Glutamatergic neuron (in vitro differentiated cells): Measurements from ENCODE around the gene NFIC. TPM values are rescaled to one million over a fixed set of nuclear protein-coding genes. Genes with fewer than 3 reads are reported as not detected.
A peak's percentile ranks its signal among the peaks of the same experiment; 100 is the strongest.

Experiments used
- DNase-seq: peaks from one replicate; pipeline ENCODE4 v3.0.0; 2022
- H3K27ac Mint-ChIP-seq: one replicate; pipeline ENCODE4 v1.8.0; 2020; ENCODE audit warnings: mild to moderate bottlenecking, mixed read lengths, inconsistent platforms; ENCODE audit not compliant: unreplicated experiment
- H3K27me3 Mint-ChIP-seq: one replicate; pipeline ENCODE4 v1.8.0; 2020; ENCODE audit warnings: mild to moderate bottlenecking, moderate library complexity, mixed read lengths, inconsistent platforms; ENCODE audit not compliant: unreplicated experiment
- H3K36me3 Mint-ChIP-seq: one replicate; pipeline ENCODE4 v1.8.0; 2020; ENCODE audit warnings: mild to moderate bottlenecking, mixed read lengths, inconsistent platforms; ENCODE audit not compliant: unreplicated experiment
- H3K4me1 Mint-ChIP-seq: one replicate; pipeline ENCODE4 v1.8.0; 2020; ENCODE audit warnings: mild to moderate bottlenecking, low read depth, mixed read lengths, inconsistent platforms; ENCODE audit not compliant: unreplicated experiment
- H3K4me3 Mint-ChIP-seq: one replicate; pipeline ENCODE4 v1.8.0; 2020; ENCODE audit warnings: mild to moderate bottlenecking, mixed read lengths, inconsistent platforms; ENCODE audit not compliant: unreplicated experiment
- H3K9me3 Mint-ChIP-seq: one replicate; pipeline ENCODE4 v1.8.0; 2020; ENCODE audit warnings: mild to moderate bottlenecking, moderate library complexity, mixed read lengths, inconsistent platforms; ENCODE audit not compliant: unreplicated experiment
- total RNA-seq: library from RNA; stranded (reverse); fragmentation: NEBNext Ultra II Directional; extraction: Animal tissue kit (Norgen Biotek cat#: 25700); gene quantifications from one replicate; pipeline ENCODE4 v1.2.1, GENCODE V29; 2021; ENCODE audit not compliant: unreplicated experiment
- TF ChIP-seq, protein P1 (sequence below): fragments of 200-600 bp; sonication (generic); IDR thresholded peaks from one replicate; pipeline ENCODE4 v1.5.0; 2021; ENCODE audit not compliant: partially characterized antibody, unreplicated experiment

The NFIC gene
- total RNA-seq, 1 donor from 2014 or later: 2.0 TPM

DNA sequence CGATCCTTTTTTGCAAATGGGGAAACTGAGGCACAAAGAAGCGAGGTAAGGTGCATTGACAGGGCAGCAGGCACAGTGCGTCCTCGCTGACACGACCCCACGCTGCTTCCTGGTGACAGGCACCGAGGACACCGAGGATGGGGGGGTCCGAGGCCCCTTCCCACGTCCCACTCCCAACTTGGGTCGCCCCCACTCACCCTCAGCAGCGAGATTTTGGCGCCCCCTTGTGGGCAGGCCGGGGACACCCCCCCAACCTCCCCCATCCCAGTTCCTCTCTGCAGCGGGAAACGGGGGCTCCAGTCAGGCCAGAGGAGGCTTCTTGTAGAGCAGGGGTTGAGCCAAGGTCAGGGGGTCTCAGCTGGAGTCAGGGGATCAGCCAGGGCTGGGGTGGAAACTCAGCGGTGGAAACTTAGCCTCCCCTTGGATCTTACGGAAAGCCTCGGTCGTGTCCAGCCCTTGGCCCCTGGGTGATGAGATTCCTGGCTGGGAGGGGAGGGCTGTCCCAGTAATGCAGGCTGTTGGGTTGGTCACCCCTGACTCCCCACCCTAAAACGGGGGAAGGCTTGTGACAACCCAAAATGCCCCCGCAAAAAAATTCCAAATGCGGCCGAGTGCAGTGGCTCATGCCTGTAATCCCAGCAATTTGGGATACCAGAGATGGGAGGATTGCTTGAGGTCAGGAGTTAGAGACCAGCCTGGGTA, 105.7 kb downstream of the NFIC start:
- no peaks in the 10 kb centered on the region for H3K36me3 Mint-ChIP-seq
- no peaks in the 10 kb centered on the region for H3K4me1 Mint-ChIP-seq
- peak; percentile 54 for DNase-seq
- peaks cover 3% of the 10 kb centered on the region for H3K9me3 Mint-ChIP-seq
- peaks cover 16% of the 10 kb centered on the region for H3K27me3 Mint-ChIP-seq
- H3K27ac Mint-ChIP-seq: no peak overlapping the region
- no peak overlapping the region for H3K4me3 Mint-ChIP-seq
- TF ChIP-seq, protein P1, sequence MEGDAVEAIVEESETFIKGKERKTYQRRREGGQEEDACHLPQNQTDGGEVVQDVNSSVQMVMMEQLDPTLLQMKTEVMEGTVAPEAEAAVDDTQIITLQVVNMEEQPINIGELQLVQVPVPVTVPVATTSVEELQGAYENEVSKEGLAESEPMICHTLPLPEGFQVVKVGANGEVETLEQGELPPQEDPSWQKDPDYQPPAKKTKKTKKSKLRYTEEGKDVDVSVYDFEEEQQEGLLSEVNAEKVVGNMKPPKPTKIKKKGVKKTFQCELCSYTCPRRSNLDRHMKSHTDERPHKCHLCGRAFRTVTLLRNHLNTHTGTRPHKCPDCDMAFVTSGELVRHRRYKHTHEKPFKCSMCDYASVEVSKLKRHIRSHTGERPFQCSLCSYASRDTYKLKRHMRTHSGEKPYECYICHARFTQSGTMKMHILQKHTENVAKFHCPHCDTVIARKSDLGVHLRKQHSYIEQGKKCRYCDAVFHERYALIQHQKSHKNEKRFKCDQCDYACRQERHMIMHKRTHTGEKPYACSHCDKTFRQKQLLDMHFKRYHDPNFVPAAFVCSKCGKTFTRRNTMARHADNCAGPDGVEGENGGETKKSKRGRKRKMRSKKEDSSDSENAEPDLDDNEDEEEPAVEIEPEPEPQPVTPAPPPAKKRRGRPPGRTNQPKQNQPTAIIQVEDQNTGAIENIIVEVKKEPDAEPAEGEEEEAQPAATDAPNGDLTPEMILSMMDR: peak; percentile 77

DNA sequence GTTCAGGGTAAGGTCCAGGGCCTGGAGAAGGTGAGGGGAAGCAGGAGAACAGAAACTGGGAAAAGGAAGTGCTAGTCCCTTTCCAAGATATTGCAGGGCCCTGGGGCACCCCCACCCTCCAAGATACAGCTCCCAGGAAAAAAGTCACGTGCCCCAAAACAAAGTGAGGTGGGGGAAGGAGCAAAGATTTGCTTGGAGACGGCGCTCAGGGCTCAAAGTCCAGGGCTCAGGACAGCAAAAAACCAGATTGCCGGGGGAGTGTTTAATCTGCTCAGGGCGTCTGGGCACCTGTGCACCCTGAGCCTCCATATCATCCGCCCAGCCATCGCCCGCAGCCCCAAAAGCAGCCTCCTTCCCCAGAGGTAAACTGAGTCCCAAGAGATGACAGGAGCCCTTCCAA, 107.6 kb downstream of the NFIC start:
- H3K4me1 Mint-ChIP-seq: no peaks in the 10 kb centered on the region
- H3K27ac Mint-ChIP-seq: no peak overlapping the region
- peaks cover 2% of the 10 kb centered on the region for H3K9me3 Mint-ChIP-seq
- H3K36me3 Mint-ChIP-seq: no peaks in the 10 kb centered on the region
- H3K4me3 Mint-ChIP-seq: no peak overlapping the region
- DNase-seq: no peak
- peaks cover 12% of the 10 kb centered on the region for H3K27me3 Mint-ChIP-seq
- TF ChIP-seq, protein P1: no peak

- Mint-ChIP-seq H3K27me3 (peaks cover 12% of the 10 kb centered on the region), H3K4me3 (no peak overlapping the region), H3K4me1 (no peaks in the 10 kb centered on the region), H3K27ac (no peak overlapping the region), H3K36me3 (no peaks in the 10 kb centered on the region), H3K9me3 (peaks cover 2% of the 10 kb centered on the region)
- DNase-seq: no peak
- TF ChIP-seq, protein P1: no peak
Observed at GRCh38 chr19:3474614-3475013, 108.2 kb downstream of the NFIC start.

DNA sequence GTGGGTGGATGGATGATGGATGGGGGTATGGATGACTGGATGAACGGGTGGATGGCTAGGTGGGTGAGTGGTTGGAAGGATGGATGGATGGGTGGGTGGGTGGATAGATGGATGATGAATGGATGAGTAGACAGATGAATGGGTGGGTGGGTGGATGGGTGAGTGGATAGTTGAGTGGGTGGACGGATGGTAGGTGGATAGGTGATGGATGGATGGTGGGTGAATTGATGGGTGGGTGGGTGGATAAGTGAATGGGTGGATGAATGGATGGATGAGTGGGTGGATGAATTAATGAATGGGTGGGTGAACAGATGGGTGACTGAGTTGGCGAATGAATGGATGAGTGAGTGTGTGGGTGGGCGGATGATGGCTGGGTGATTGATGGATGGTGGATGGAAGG, 109.1 kb downstream of the NFIC start:
- H3K27ac Mint-ChIP-seq: no peak overlapping the region
- DNase-seq: no peak
- no peaks in the 10 kb centered on the region for H3K4me1 Mint-ChIP-seq
- TF ChIP-seq, protein P1: no peak
- no peaks in the 10 kb centered on the region for H3K36me3 Mint-ChIP-seq
- no peak overlapping the region for H3K4me3 Mint-ChIP-seq
- peaks cover 2% of the 10 kb centered on the region for H3K9me3 Mint-ChIP-seq
- H3K27me3 Mint-ChIP-seq: peaks cover 7% of the 10 kb centered on the region

GRCh38 chr19:3476830-3477229, 110.4 kb downstream of the NFIC start:
- Mint-ChIP-seq H3K27ac (no peak overlapping the region), H3K36me3 (no peaks in the 10 kb centered on the region), H3K4me1 (no peaks in the 10 kb centered on the region), H3K9me3 (peaks cover 2% of the 10 kb centered on the region), H3K27me3 (peaks cover under 1% of the 10 kb centered on the region), H3K4me3 (no peak overlapping the region)
- DNase-seq: no peak
- TF ChIP-seq, protein P1: no peak
